Measurements from ENCODE around the gene SIX5.

The SIX5 gene

GRCh38 chr19:45716359-45717130 is 52.5 kb downstream of the SIX5 start:
- TF ChIP-seq CTCF (IDR thresholded peaks at IDR 0.05; ENCODE audit: insufficient read depth, missing control alignments), result no peak
- DNase-seq (ENCODE audit: insufficient read length, low spot score), result no peak
- no peak for FAIRE-seq

DNA sequence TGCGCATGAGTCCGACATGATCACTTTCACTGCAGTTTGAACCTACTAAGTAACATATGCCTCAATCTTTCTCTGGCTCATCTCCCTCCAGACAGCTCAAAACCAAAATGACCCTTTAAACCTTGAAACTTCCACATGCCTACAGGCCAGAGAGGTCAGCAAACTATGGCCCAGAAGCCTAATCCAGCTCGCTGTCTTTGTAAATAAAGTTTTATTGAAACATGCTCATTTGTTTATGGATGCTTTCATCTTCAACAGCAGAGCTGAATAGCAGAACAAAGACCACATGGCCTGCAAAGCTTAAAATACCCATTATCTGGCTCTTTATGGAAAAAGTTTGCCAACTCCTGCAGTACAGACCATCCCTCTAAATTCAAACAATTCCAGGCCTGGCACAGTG is 53.9 kb downstream of the SIX5 start:
- TF ChIP-seq CTCF (IDR thresholded peaks at IDR 0.05; ENCODE audit: insufficient read depth, missing control alignments), result no peak
- DNase-seq (ENCODE audit: insufficient read length, low spot score) (no peak), FAIRE-seq (no peak)
